ENCODE results near the gene ZNF577. TPM values are rescaled to one million over a fixed set of nuclear protein-coding genes. Genes with fewer than 3 reads are reported as not detected.

Gene ZNF577
- total RNA-seq, 2 donors from 2014 or later: 6.4 to 9.5 TPM

- Histone ChIP-seq H3K27ac (no peak overlapping the region), H3K4me1 (peaks cover 0 to 6% of the 10 kb centered on the region in 2 donors), H3K9me3 (peaks cover 16 to 70% of the 10 kb centered on the region in 2 donors), H3K36me3 (peaks cover 65% of the 10 kb centered on the region), H3K4me3 (no peak overlapping the region), H3K27me3 (no peaks in the 10 kb centered on the region)
- no peak for DNase-seq (ENCODE audit: low spot score)
- TF ChIP-seq, protein P1, sequence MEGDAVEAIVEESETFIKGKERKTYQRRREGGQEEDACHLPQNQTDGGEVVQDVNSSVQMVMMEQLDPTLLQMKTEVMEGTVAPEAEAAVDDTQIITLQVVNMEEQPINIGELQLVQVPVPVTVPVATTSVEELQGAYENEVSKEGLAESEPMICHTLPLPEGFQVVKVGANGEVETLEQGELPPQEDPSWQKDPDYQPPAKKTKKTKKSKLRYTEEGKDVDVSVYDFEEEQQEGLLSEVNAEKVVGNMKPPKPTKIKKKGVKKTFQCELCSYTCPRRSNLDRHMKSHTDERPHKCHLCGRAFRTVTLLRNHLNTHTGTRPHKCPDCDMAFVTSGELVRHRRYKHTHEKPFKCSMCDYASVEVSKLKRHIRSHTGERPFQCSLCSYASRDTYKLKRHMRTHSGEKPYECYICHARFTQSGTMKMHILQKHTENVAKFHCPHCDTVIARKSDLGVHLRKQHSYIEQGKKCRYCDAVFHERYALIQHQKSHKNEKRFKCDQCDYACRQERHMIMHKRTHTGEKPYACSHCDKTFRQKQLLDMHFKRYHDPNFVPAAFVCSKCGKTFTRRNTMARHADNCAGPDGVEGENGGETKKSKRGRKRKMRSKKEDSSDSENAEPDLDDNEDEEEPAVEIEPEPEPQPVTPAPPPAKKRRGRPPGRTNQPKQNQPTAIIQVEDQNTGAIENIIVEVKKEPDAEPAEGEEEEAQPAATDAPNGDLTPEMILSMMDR (IDR thresholded peaks at IDR 0.05): no peak
Measured at GRCh38 chr19:51889934-51890333, 2.2 kb upstream of the ZNF577 start.

GRCh38 chr19:51884713-51885112 lies 3.0 kb downstream of the ZNF577 start:
- H3K27me3 ChIP-seq: no peaks in the 10 kb centered on the region
- DNase-seq (ENCODE audit: low spot score): no peak
- peaks cover 0 to 6% of the 10 kb centered on the region in 2 donors for H3K4me1 ChIP-seq
- H3K4me3 ChIP-seq: no peak overlapping the region
- TF ChIP-seq, protein P1 (IDR thresholded peaks at IDR 0.05): no peak
- H3K9me3 ChIP-seq: peaks cover 0 to 21% of the 10 kb centered on the region in 2 donors
- no peak overlapping the region for H3K27ac ChIP-seq
- H3K36me3 ChIP-seq: peaks cover 20% of the 10 kb centered on the region

DNA sequence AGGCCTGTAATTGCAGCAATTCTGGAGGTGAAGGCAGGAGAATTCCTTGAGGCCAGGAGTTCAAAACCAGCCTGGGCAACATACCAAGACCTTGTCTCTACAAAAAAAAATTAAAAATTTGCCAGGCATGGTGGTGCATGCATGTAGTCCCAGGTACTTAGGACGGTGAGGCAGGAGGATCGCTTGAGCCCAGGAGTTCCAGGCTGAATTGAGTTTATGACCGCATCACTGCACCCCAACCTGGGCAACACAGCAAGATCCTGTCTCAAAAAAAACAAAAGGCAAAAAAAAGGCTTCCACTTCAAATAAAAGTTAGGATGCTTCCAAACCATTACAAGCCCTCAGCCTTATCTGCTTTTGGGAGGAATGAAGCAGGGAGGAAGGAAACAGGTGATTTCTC lies 5.2 kb downstream of the ZNF577 start:
- no peak overlapping the region for H3K4me3 ChIP-seq
- H3K27me3 ChIP-seq: no peaks in the 10 kb centered on the region
- H3K36me3 ChIP-seq: peaks cover 29% of the 10 kb centered on the region
- peaks cover 0 to 6% of the 10 kb centered on the region in 2 donors for H3K4me1 ChIP-seq
- peaks cover 0 to 10% of the 10 kb centered on the region in 2 donors for H3K9me3 ChIP-seq
- TF ChIP-seq, protein P1 (IDR thresholded peaks at IDR 0.05): no peak
- DNase-seq (ENCODE audit: low spot score): no peak
- no peak overlapping the region for H3K27ac ChIP-seq

DNA sequence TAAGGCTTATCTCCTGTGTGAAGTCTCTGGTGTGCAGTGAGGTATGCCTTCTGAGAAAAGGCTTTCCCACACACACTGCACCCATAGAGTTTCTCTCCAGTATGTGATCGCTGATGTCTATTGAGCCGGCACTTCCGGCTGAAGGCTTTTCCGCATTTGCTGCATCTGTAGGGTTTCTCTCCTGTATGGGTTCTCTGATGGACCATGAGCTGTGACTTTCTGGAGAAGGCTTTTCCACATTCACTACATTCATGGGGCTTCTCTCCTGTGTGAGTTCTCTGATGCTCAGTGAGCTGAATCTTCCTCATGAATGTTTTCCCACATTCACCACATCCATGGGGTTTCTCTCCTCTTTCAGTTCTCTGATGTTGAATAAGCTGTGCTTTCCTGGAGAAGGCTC lies 14.7 kb downstream of the ZNF577 start:
- DNase-seq (ENCODE audit: low spot score): no peak
- no peaks in the 10 kb centered on the region for H3K4me1 ChIP-seq
- H3K36me3 ChIP-seq: peaks cover 64% of the 10 kb centered on the region
- H3K27ac ChIP-seq: no peak overlapping the region
- H3K27me3 ChIP-seq: no peaks in the 10 kb centered on the region
- no peak overlapping the region for H3K4me3 ChIP-seq
- TF ChIP-seq, protein P1 (IDR thresholded peaks at IDR 0.05): no peak
- H3K9me3 ChIP-seq: peaks cover 26 to 69% of the 10 kb centered on the region in 2 donors

- Histone ChIP-seq H3K9me3 (peaks cover 20 to 99% of the 10 kb centered on the region in 2 donors), H3K36me3 (no peaks in the 10 kb centered on the region)
Measured at GRCh38 chr19:51861870-51862622, 25.7 kb downstream of the ZNF577 start.

More at GRCh38 chr19:51861870-51862622, 25.7 kb downstream of the ZNF577 start:
- Histone ChIP-seq H3K27me3 (no peaks in the 10 kb centered on the region), H3K4me1 (no peaks in the 10 kb centered on the region), H3K4me3 (no peak overlapping the region), H3K27ac (no peak overlapping the region)
- TF ChIP-seq, protein P1 (IDR thresholded peaks at IDR 0.05): no peak
- DNase-seq (ENCODE audit: low spot score): no peak
